KBM-7 (cell line): Measurements from ENCODE around the gene GIPC1.
"Not testable (repeated sequence)": the region's sequence is repeated elsewhere in the genome, so short reads cannot be mapped to it uniquely, and the experiment has no call there.

Source experiments
- DNase-seq: peaks from one replicate; pipeline ENCODE4 v3.0.0-alpha.2; 2015
- in situ Hi-C: fragments of 300-500 bp; cut with MboI; formaldehyde crosslinking; loops from 2 replicates; pipeline ENCODE4 v1.14.3; 2020; ENCODE audit warnings: low sequenced_read_pairs, low pct_unique_long_range_greater_than_20kb, mixed read lengths

Gene GIPC1

DNA sequence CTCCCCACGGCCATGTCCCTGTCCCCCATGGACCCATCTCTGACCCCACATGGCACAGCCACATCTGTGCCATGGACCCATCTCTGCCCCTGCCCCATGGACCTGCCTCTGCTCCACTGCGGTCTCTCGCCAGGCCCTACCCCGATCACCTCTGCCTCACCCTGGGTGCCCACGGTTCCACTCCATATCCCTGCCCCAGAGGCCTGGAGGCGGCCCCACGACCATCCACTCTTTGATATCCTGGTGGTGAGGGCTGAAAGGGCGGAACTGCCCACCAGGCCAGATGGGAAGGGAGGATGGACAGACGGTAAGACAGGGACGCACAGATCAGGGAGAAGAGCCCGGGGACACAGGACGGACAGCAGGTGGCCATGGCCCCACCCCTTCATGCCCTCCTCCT, 21.1 kb downstream of the GIPC1 start:
- in situ Hi-C loops, result no loop called here

GRCh38 chr19:14473978-14474578, 21.8 kb downstream of the GIPC1 start:
- DNase-seq, result no peak
- in situ Hi-C loops, result no loop called here

More for the DNA sequence above, 21.1 kb downstream of the GIPC1 start:
- no peak for DNase-seq

DNA sequence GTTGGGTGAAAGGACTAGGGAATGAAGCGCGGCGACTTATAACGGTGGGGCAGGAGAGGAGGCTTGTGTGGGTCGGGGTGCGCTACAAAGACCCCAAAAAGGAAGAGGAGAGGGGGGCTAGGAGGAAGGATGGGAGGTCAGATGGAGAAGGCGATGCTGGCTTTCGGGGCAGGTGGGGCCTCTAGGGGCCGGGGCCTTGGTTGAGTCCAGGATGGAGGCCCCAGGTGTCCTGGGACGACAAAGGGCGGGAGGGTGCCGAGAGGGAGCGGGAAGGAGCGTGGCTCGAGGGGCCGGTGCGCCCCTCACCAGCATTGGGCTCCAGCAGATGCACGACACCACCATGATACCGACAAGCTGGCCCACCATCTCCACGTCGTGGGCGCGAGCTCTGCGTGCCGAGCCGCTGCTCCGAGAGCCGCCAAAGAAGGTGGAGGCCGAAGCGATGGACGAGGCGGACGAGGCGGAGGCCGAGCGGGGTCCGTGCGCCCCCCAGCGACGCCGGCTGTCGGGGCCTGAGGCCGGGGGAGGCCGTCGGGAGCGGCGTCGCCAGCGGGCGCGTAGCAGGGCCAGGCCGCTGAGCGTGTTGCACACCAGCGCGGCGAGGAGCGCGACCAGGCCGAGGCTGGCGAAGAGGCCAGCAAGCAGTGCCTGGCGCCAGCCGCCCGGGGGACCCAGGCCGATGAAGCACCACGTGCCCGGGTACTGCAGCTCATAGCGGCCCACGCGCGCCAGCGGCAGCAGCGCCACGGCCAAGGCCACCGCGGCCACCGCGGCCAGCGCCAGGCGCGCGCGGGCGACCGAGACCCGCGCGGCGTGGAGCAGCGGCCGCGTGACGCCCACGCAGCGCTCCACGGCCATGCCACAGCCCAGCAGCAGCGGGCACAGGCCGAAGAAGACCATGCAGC, 22.6 kb downstream of the GIPC1 start:
- in situ Hi-C loops, result no loop called here

GRCh38 chr19:14472202-14472938, 23.6 kb downstream of the GIPC1 start:
- in situ Hi-C loops, result no loop called here
- peak; percentile 70 for DNase-seq

More for the DNA sequence above, 22.6 kb downstream of the GIPC1 start:
- no peak for DNase-seq

DNA sequence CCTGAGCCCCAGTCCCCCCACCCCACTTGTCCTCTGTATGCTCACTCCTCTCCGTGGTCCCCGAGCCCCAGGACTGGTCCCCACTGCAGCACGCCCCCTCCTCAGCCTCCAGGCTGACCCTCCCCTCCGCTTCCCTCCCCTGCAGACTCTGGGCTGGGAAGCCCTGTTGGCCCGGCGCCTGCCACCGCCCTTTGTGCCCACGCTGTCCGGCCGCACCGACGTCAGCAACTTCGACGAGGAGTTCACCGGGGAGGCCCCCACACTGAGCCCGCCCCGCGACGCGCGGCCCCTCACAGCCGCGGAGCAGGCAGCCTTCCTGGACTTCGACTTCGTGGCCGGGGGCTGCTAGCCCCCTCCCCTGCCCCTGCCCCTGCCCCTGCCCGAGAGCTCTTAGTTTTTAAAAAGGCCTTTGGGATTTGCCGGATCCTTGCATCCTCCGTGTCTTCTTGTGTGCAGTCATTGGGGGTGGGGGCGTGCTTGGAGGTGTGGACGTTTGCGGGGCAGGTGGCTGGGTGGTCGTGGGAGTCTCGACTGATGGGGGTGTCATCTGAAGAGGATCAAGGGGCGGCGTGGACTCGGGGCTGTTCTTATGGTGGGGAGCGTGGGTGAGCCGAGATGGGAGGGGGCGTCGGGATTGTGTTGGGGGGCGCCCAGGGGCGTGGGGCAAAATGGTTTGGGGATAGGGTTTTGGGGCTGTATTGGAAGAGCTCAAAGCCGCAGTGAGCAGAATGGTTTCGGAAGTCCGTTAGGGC, 24.3 kb downstream of the GIPC1 start:
- no peak for DNase-seq
- in situ Hi-C loops, result no loop called here

DNA sequence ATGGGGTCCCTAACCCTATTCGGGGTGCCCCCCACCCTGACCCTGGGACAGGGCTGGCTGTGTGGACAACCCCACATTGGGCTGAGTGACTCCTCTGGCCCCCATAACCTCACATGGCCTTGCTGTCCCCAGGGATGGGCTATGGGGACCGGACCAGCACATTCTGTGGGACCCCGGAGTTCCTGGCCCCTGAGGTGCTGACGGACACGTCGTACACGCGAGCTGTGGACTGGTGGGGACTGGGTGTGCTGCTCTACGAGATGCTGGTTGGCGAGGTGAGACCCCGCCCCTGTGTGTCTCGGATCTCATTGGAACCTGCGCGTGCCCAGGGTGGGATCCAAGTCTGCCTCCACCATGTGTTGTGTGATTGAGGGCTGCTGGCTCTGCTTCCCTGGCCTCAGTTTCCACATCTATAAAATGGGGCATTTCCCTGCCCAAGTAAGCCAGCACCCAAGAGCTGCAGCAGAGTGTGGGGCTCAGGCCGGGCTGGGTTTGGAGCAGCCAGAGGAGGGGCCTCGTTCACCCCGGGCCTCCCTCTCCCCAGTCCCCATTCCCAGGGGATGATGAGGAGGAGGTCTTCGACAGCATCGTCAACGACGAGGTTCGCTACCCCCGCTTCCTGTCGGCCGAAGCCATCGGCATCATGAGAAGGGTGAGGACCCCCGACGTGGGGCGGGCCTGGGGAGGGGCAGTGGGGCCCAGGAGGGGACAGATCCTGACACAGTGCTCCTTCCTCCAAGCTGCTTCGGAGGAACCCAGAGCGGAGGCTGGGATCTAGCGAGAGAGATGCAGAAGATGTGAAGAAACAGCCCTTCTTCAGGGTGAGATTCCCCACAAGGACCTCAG, 25.7 kb downstream of the GIPC1 start:
- in situ Hi-C loops, result no loop called here
- no peak for DNase-seq

DNA sequence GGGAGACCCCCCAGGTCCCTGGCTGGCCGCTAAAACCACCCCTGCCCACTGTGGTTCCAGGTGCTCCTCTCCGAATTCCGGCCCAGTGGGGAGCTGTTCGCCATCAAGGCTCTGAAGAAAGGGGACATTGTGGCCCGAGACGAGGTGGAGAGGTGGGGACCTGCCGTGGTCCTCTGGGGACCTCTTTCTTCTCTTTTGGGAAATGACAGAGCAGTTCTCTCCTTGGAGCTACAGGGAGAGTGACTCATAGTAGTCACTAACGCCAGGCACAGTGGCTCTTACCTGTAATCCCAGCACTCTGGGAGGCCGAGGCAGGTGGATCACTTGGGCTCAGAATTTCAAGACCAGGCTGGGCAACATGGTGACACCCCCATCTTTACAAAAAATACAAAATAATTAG, 28.1 kb downstream of the GIPC1 start:
- in situ Hi-C loops, result no loop called here
- no peak for DNase-seq

DNA sequence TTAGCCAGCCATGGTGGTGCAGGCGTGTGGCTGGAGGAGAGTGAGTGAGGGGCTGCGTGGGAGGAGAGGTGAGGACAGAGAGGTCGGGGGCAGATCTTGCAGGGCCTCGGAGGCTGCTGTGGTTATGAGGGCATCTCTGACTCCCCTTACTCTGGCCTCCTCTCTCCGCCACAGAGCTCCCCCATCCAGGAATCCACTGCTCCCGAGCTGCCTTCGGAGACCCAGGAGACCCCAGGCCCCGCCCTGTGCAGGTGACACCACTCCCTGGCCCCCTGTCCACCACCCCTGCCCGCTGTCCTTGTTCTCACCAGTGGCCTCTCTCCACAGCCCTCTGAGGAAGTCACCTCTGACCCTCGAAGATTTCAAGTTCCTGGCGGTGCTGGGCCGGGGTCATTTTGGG, 28.5 kb downstream of the GIPC1 start:
- in situ Hi-C loops, result no loop called here

GRCh38 chr19:14463747-14464146, 32.2 kb downstream of the GIPC1 start:
- in situ Hi-C loops, result no loop called here
- no peak for DNase-seq

More for the DNA sequence above, 28.5 kb downstream of the GIPC1 start:
- DNase-seq, result no peak

- DNase-seq, in situ Hi-C loops: not testable (repeated sequence)
Measured at GRCh38 chr19:14462401-14462800, 33.5 kb downstream of the GIPC1 start.

DNA sequence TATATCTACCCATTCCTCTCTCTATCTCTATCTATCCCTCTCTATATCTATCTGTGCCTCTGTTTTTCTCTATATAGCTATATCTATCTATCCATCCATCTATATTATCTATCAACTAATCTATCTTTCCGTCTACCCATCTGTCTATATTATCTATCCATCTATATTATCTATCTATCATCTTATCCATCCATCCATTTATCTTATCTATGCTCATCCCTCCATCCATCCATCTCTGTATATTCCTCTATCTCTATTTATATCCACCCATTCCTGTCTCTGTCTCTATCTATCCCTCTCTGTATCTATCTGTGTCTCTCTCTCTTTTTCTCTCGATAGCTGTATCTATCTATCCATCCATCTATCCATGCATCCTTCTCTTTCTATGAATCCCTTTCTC, 35.0 kb downstream of the GIPC1 start:
- in situ Hi-C loops, result no loop called here
- DNase-seq, result no peak

DNA sequence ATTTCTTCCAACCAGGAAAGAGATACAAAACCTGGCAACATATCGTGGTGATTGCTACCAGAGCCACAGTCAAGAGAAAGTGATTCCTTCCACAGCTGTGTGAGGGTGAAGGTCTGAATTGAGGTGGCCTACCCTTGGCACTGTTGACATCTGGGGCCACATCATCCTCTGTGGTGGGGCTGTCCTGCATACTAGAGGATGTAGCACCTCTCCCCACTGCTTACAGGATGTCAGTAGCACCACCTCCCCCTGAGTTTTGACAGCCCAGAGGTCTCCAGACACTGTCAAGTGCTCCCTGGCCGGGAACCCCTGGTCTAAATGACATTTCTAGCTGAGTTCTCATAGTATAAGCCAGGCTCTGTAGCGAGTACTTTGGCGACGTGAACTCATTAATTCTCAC, 36.2 kb downstream of the GIPC1 start:
- in situ Hi-C loops, result no loop called here
- DNase-seq, result no peak

DNA sequence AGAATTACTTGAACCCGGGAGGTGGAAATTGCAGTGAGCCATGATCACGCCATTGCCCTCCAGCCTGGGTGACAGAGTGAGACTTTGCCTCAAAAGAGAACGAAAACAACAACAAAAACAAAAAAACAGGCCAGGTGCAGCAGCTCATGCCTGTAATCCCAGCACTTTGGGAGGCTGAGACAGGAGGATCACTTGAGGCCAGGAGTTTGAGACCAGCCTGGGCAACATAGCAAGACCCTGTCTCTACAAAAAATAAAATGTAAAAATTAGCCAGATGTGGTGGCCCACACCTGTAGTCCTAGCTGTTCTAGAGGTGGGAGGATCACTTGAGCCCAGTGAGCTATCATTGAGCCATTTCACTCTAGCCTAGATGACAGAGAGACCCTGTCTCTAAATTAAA, 43.6 kb downstream of the GIPC1 start:
- in situ Hi-C loops, result not testable (repeated sequence)

DNA sequence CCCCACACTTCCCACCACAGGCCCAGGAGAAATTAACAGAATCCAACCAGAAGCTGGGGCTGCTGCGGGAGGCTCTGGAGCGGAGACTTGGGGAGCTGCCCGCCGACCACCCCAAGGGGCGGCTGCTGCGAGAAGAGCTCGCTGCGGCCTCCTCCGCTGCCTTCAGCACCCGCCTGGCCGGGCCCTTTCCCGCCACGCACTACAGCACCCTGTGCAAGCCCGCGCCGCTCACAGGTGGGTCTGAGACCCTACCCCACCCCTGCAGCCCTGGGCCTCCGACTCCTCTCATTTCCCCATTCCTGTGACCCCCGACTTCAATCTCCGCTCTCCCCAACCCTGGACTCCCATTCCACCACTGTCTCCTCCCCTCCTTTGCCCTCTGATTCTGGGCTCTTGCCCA, 45.1 kb downstream of the GIPC1 start:
- no peak for DNase-seq
- in situ Hi-C loops, result no loop called here

More for the DNA sequence above, 43.6 kb downstream of the GIPC1 start:
- DNase-seq, result not testable (repeated sequence)

GRCh38 chr19:14450168-14450874, 45.6 kb downstream of the GIPC1 start:
- DNase-seq, result peak; percentile 63
- in situ Hi-C loops, result no loop called here

DNA sequence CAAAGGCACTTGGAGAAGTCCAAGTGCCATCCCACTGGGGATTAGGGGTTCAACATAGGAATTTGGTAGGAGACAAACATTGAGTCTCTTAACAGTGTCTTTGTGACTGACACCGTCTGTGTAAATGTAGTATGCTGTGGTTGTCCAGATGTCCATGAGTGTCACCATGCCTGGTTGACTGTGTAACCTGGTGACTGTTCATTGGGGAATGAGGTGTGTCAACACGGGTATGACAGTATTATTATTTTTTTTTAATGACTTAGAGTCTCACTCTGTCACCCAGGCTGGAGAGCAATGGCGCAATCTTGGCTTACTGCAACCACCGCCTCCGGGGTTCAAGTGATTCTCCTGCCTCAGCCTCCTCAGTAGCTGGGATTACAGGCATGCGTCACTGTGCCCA, 46.6 kb downstream of the GIPC1 start:
- in situ Hi-C loops, result no loop called here
- DNase-seq, result no peak

DNA sequence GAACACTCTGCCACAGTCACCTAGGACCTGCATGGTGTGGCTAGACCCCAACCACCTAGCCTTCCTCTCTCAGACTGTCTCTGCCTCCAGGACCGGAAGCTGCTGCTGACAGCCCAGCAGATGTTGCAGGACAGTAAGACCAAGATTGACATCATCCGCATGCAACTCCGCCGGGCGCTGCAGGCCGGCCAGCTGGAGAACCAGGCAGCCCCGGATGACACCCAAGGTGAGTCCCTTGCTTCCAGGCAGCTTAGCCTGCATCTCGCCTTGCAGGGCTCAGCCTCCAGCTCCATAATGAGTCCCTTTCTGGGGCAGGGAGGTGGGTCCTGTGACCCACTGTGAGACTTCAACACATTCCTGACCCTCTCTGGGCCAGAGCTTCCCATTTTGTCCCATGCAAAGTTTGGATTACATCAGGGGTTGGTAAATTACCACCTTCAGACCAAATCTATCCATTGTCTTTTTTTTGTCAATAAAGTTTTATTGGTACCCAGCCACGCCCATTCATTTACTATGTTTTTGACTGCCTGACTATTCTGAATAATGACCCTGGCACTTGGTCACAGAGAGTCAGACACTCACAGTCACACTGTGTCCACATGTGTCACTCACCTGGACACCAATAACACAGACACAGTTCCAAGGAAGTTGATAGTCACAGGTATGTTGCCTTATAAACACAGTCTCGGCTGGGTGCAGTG, 49.4 kb downstream of the GIPC1 start:
- no peak for DNase-seq
- in situ Hi-C loops, result no loop called here
